Measurements from ENCODE around the gene TUBGCP2.
A peak's percentile ranks its signal among the peaks of the same experiment; 100 is the strongest.

Gene TUBGCP2

GRCh38 chr10:133328358-133329343 lies 20.0 kb upstream of the TUBGCP2 start:
- Histone ChIP-seq H3K4me3 (ENCODE audit: insufficient read depth in 1 of 2, low read depth in 1 of 2, low read length in 2 of 2) (no peak overlapping the region), H2AFZ (ENCODE audit: low read depth, low read length) (no peak overlapping the region), H2AK5ac (ENCODE audit: low read length, severe bottlenecking) (peak overlapping the region; percentile 97), H3K36me3 (ENCODE audit: control insufficient read depth in 1 of 2, insufficient read depth in 2 of 2, low read depth in 1 of 2, low read length in 2 of 2) (peaks cover 0 to 4% of the 10 kb centered on the region in 2 experiments), H2BK5ac (ENCODE audit: low read depth, low read length, poor library complexity, severe bottlenecking) (peak overlapping the region; percentile 70), H4K8ac (ENCODE audit: low read length) (no peak overlapping the region), H3K14ac (ENCODE audit: low read length in 2 of 2) (no peak overlapping the region), H2BK120ac (ENCODE audit: low read depth, low read length) (no peak overlapping the region), H3K9me3 (ENCODE audit: control insufficient read depth, low read length) (no peaks in the 10 kb centered on the region), H2BK12ac (ENCODE audit: low read length in 2 of 2) (no peak overlapping the region), H3K27ac (ENCODE audit: low read length, poor library complexity, severe bottlenecking) (peak overlapping the region; percentile 75), H2BK15ac (ENCODE audit: low read depth, poor library complexity, severe bottlenecking) (no peak overlapping the region), H3K4me2 (ENCODE audit: low read length, poor library complexity, severe bottlenecking) (no peak overlapping the region), H3K4ac (ENCODE audit: low read depth in 1 of 2, low read length in 2 of 2) (no peak overlapping the region), H3K18ac (ENCODE audit: low read depth in 1 of 2, low read length in 2 of 2) (no peak overlapping the region), H3K23ac (ENCODE audit: low read length in 2 of 2) (no peak overlapping the region), H3K79me1 (replicated peaks; ENCODE audit: low read length, poor library complexity, severe bottlenecking) (no peaks in the 10 kb centered on the region), H3K27me3 (ENCODE audit: control insufficient read depth in 1 of 2, insufficient read depth in 1 of 2, low read length in 2 of 2) (peaks cover 18 to 73% of the 10 kb centered on the region in 2 experiments), H3K9ac (ENCODE audit: low read length) (no peak overlapping the region), H3K4me1 (ENCODE audit: control insufficient read depth, insufficient read depth, low read depth, low read length) (peaks cover 47% of the 10 kb centered on the region), H4K91ac (ENCODE audit: low read length) (no peak overlapping the region)
- no peak for DNase-seq
- 82% methylated on average over 15 of the region's 15 CpGs for WGBS

DNA sequence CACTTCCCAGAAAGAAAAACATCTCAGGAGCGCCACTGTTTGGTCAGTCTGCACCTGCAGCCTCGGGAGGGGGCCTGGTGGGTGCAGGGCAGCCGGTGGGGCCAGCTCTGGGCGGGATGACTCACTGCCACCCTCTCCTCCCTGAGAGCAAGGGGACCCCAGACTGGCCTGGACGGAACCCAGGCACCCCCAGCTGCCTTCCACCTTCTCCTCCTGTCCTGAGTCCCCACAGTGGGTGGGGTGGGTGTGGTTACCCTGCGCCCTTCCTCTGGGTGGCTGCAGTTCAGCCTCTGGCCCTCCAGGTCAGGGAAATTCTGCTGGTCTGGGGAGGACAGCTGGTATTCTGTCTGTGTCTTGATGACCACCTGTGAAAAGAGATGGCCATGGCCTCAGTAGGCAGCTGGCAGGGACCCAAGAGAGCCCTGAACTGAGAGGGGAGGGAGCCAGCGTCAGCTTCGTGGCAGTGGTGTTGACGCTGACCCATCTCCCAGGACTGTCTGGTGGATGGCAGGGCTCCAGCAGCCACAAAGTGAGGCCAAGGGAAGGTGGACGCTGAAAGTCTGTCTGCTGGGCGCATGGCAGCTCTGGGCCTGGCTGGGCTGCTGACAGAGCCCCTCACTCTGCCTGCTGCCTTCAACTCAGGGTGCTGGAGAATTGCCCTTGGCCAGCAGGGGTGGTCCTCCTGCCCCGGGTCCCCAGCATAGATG lies 19.1 kb upstream of the TUBGCP2 start:
- H2BK15ac ChIP-seq (ENCODE audit: low read depth, poor library complexity, severe bottlenecking): no peak overlapping the region
- H3K9ac ChIP-seq (ENCODE audit: low read length): no peak overlapping the region
- DNase-seq: no peak
- H3K27me3 ChIP-seq (ENCODE audit: control insufficient read depth in 1 of 2, insufficient read depth in 1 of 2, low read length in 2 of 2): peaks cover 11 to 76% of the 10 kb centered on the region in 2 experiments
- peak overlapping the region; percentile 19 for H3K4me2 ChIP-seq (ENCODE audit: low read length, poor library complexity, severe bottlenecking)
- peak overlapping the region; percentile 24 for H3K27ac ChIP-seq (ENCODE audit: low read length, poor library complexity, severe bottlenecking)
- H3K4me3 ChIP-seq (ENCODE audit: insufficient read depth in 1 of 2, low read depth in 1 of 2, low read length in 2 of 2): no peak overlapping the region
- H4K91ac ChIP-seq (ENCODE audit: low read length): no peak overlapping the region
- H2AFZ ChIP-seq (ENCODE audit: low read depth, low read length): no peak overlapping the region
- no peak overlapping the region for H3K18ac ChIP-seq (ENCODE audit: low read depth in 1 of 2, low read length in 2 of 2)
- H3K9me3 ChIP-seq (ENCODE audit: control insufficient read depth, low read length): no peaks in the 10 kb centered on the region
- H3K14ac ChIP-seq (ENCODE audit: low read length in 2 of 2): peak overlapping the region in 1 of 2 experiments; percentile 69
- 59% methylated on average over 10 of the region's 12 CpGs for WGBS
- peak overlapping the region; percentile 97 for H2AK5ac ChIP-seq (ENCODE audit: low read length, severe bottlenecking)
- peaks cover 0 to 4% of the 10 kb centered on the region in 2 experiments for H3K36me3 ChIP-seq (ENCODE audit: control insufficient read depth in 1 of 2, insufficient read depth in 2 of 2, low read depth in 1 of 2, low read length in 2 of 2)
- no peak overlapping the region for H4K8ac ChIP-seq (ENCODE audit: low read length)
- no peak overlapping the region for H3K23ac ChIP-seq (ENCODE audit: low read length in 2 of 2)
- H3K79me1 ChIP-seq (replicated peaks; ENCODE audit: low read length, poor library complexity, severe bottlenecking): no peaks in the 10 kb centered on the region
- no peak overlapping the region for H3K4ac ChIP-seq (ENCODE audit: low read depth in 1 of 2, low read length in 2 of 2)
- peaks cover 47% of the 10 kb centered on the region for H3K4me1 ChIP-seq (ENCODE audit: control insufficient read depth, insufficient read depth, low read depth, low read length)
- no peak overlapping the region for H2BK120ac ChIP-seq (ENCODE audit: low read depth, low read length)
- H2BK12ac ChIP-seq (ENCODE audit: low read length in 2 of 2): no peak overlapping the region
- no peak overlapping the region for H2BK5ac ChIP-seq (ENCODE audit: low read depth, low read length, poor library complexity, severe bottlenecking)

- peaks cover 0 to 4% of the 10 kb centered on the region in 2 experiments for H3K36me3 ChIP-seq (ENCODE audit: control insufficient read depth in 1 of 2, insufficient read depth in 2 of 2, low read depth in 1 of 2, low read length in 2 of 2)
- no peak overlapping the region for H3K23ac ChIP-seq (ENCODE audit: low read length in 2 of 2)
- peaks cover 4 to 69% of the 10 kb centered on the region in 2 experiments for H3K27me3 ChIP-seq (ENCODE audit: control insufficient read depth in 1 of 2, insufficient read depth in 1 of 2, low read length in 2 of 2)
- H3K9me3 ChIP-seq (ENCODE audit: control insufficient read depth, low read length): no peaks in the 10 kb centered on the region
- H2AK5ac ChIP-seq (ENCODE audit: low read length, severe bottlenecking): peak overlapping the region; percentile 68
- H2BK12ac ChIP-seq (ENCODE audit: low read length in 2 of 2): no peak overlapping the region
- peak overlapping the region; percentile 2 for H4K91ac ChIP-seq (ENCODE audit: low read length)
- 73% methylated on average over 26 of the region's 28 CpGs for WGBS
- H2BK5ac ChIP-seq (ENCODE audit: low read depth, low read length, poor library complexity, severe bottlenecking): no peak overlapping the region
- no peak overlapping the region for H2BK120ac ChIP-seq (ENCODE audit: low read depth, low read length)
- H3K4ac ChIP-seq (ENCODE audit: low read depth in 1 of 2, low read length in 2 of 2): no peak overlapping the region
- H2AFZ ChIP-seq (ENCODE audit: low read depth, low read length): no peak overlapping the region
- peaks cover 47% of the 10 kb centered on the region for H3K4me1 ChIP-seq (ENCODE audit: control insufficient read depth, insufficient read depth, low read depth, low read length)
- no peak overlapping the region for H3K14ac ChIP-seq (ENCODE audit: low read length in 2 of 2)
- DNase-seq: no peak
- no peaks in the 10 kb centered on the region for H3K79me1 ChIP-seq (replicated peaks; ENCODE audit: low read length, poor library complexity, severe bottlenecking)
- H4K8ac ChIP-seq (ENCODE audit: low read length): no peak overlapping the region
- peak overlapping the region; percentile 19 for H3K4me2 ChIP-seq (ENCODE audit: low read length, poor library complexity, severe bottlenecking)
- no peak overlapping the region for H3K4me3 ChIP-seq (ENCODE audit: insufficient read depth in 1 of 2, low read depth in 1 of 2, low read length in 2 of 2)
- H2BK15ac ChIP-seq (ENCODE audit: low read depth, poor library complexity, severe bottlenecking): no peak overlapping the region
- peak overlapping the region; percentile 13 for H3K27ac ChIP-seq (ENCODE audit: low read length, poor library complexity, severe bottlenecking)
- H3K9ac ChIP-seq (ENCODE audit: low read length): no peak overlapping the region
- no peak overlapping the region for H3K18ac ChIP-seq (ENCODE audit: low read depth in 1 of 2, low read length in 2 of 2)
Measured at GRCh38 chr10:133326745-133327650, 18.3 kb upstream of the TUBGCP2 start.

All from mesenchymal stem cell (in vitro differentiated cells and primary cell).